A549 treated with Hydrocortisone at 1 μM for 4 hours (cell line): Measurements from ENCODE around the gene ABI2. TPM values are rescaled to one million over a fixed set of nuclear protein-coding genes. Genes with fewer than 3 reads are reported as not detected.

Experiments used
- total RNA-seq: library from RNA; stranded (reverse); fragments of 200-300 nt; extraction: Qiagen RNA extraction; gene quantifications from 5 replicates; pipeline ENCODE4 v1.2.3, GENCODE V29; 2022

The ABI2 gene
- 42.4 to 64.2 TPM (median 59.0 TPM) in 5 replicates for total RNA-seq

DNA sequence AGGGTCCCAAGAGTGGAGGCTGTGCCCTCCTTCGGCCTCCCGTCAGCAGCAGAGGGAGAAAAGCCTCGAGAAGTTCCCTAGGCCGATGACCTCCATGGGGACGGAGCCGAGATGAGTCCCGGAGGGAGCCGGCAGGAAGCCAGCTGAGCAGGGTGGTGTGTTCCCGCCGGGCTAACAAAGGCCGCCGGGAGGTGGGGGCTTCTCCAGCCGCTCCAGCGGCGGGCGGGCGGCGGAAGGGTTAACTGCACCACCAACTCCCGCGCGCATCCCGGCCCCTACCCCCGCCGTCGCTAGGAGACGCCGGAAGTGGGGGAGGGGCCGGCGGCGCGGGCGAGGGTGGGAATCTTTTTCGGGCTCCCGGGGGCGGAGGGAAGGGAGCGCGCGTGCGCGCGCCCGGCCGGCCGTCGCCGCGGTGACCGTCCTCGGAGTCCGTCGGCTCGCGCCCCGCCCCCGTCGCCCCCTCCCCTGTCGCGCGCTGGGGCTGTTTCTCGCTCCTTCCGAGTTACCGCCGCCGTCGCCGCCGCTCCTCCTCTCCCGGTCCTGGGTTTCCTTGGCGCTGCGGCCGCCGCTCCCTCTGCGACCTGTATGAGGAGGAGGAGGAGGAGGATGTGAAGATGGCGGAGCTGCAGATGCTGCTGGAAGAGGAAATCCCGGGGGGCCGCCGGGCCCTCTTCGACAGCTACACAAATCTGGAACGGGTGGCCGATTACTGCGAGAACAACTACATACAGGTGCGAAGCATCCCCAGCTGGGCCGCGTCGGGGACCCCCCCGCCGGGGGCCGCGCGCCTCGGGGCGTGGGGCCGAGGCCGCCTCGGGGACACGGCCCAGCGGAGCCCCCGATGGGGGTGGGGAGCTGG is at the start of gene ABI2:
ABI2 (plus strand) TSS at position 494 of the 859 bp plus-strand sequence; CDS start at position 615, 121 bp downstream.

Other genes with a start within 250 kb of the ABI2 start
- 8.0 to 11.3 TPM (median 9.7 TPM) in 5 replicates for gene CYP20A1, start 89.4 kb upstream of the ABI2 start, total RNA-seq
- gene RAPH1, start 206.9 kb downstream of the ABI2 start, total RNA-seq: 5.6 to 8.6 TPM (median 7.1 TPM) in 5 replicates